ENCODE data around the gene TACC2.

DNA sequence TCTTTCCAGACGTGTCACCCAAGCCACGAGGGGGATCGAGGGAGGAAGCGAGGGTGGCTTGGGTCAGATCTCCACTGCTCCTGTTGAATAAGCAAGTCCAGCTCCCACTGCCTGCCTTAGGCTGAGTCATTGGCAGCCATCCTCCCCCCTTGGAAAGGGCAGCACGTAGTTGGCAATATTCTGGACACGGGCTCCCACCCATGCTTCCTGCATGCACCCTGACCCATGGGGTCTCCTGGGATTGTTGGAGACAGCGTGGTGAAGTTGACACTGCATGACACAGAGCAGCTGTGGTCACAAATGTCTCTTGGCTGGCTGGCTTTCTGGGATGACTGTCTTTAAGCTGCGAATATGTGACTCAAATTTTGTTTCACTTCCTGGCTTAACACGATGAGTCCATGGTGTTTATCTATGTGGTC, 293.3 kb downstream of the TACC2 start:
- TF ChIP-seq EZH2phosphoT487 (IDR thresholded peaks at IDR 0.05; ENCODE audit: insufficient read depth, low read depth) (0 out of 2 replicates have a peak, but pooled peaks have one; percentile 55), EZH2 (IDR thresholded peaks at IDR 0.05; ENCODE audit: insufficient read depth, poor library complexity, severe bottlenecking) (no peak)
